Neural cell (in vitro differentiated cells): ENCODE results near the gene CFAP100.

ENCODE experiments used
- CTCF ChIP-seq: fragments of 450-650 bp; IDR thresholded peaks from 2 replicates; pipeline ENCODE4 v1.5.1; 2014; ENCODE audit warnings: antibody characterized with exemption, mild to moderate bottlenecking, moderate library complexity; ENCODE audit not compliant: poor library complexity, severe bottlenecking
- EP300 ChIP-seq: fragments of 450-650 bp; conservative IDR thresholded peaks from 2 replicates; pipeline ENCODE4 v1.6.1; 2014; ENCODE audit warnings: antibody characterized with exemption, mild to moderate bottlenecking, moderate library complexity; ENCODE audit not compliant: poor library complexity, severe bottlenecking
- EZH2 ChIP-seq: fragments of 200-600, 300-800 bp; shearing (Covaris generic), sonication (generic); IDR thresholded peaks from 2 replicates; pipeline ENCODE4 v1.6.1; 2014; ENCODE audit warnings: antibody characterized with exemption, low read length, borderline replicate concordance, mild to moderate bottlenecking; ENCODE audit not compliant: insufficient read depth, poor library complexity, severe bottlenecking
- MXI1 ChIP-seq: fragments of 450-650 bp; conservative IDR thresholded peaks from 2 replicates; pipeline ENCODE4 v1.6.1; 2014; ENCODE audit warnings: antibody characterized with exemption, mild to moderate bottlenecking; ENCODE audit not compliant: poor library complexity, severe bottlenecking
- POLR2AphosphoS5 ChIP-seq: IDR thresholded peaks from 2 replicates; pipeline ENCODE4 v1.6.1; 2012
- RAD21 ChIP-seq: fragments of 450-650 bp; conservative IDR thresholded peaks from 2 replicates; pipeline ENCODE4 v1.6.1; 2014; ENCODE audit warnings: antibody characterized with exemption, mild to moderate bottlenecking, moderate library complexity
- REST ChIP-seq: IDR thresholded peaks from 2 replicates; pipeline ENCODE4 v1.6.1; 2012; ENCODE audit warnings: borderline replicate concordance
- SMC3 ChIP-seq: fragments of 450-650 bp; conservative IDR thresholded peaks from 2 replicates; pipeline ENCODE4 v1.6.1; 2014; ENCODE audit warnings: antibody characterized with exemption, mild to moderate bottlenecking, moderate library complexity; ENCODE audit not compliant: poor library complexity
- TAF1 ChIP-seq: IDR thresholded peaks from 2 replicates; pipeline ENCODE4 v1.6.1; 2012; ENCODE audit warnings: low read depth

GRCh38 chr3:126360046-126360713 lies 34.5 kb upstream of the CFAP100 start:
- TF ChIP-seq MXI1: no peak
- TF ChIP-seq CTCF: no peak
- no peak for TF ChIP-seq REST
- no peak for TF ChIP-seq EP300
- no peak for TF ChIP-seq POLR2AphosphoS5
- no peak for TF ChIP-seq EZH2
- TF ChIP-seq SMC3: no peak
- TF ChIP-seq TAF1: no peak
- no peak for TF ChIP-seq RAD21
